ENCODE data around the gene MMP24.

GRCh38 chr20:35271904-35272303 is 45.4 kb downstream of the MMP24 start:
- TF ChIP-seq EZH2 (IDR thresholded peaks at IDR 0.05; ENCODE audit: insufficient read depth, poor library complexity, severe bottlenecking) (no peak), EZH2phosphoT487 (IDR thresholded peaks at IDR 0.05; ENCODE audit: insufficient read depth, low read depth) (no peak)
